ENCODE measurements around the gene POLR1H. TPM values are rescaled to one million over a fixed set of nuclear protein-coding genes. Genes with fewer than 3 reads are reported as not detected.

POLR1H gene
- total and polyA plus RNA-seq, 4 experiments from 2014 or later: 47.2 to 109 (median 57.9) TPM

DNA sequence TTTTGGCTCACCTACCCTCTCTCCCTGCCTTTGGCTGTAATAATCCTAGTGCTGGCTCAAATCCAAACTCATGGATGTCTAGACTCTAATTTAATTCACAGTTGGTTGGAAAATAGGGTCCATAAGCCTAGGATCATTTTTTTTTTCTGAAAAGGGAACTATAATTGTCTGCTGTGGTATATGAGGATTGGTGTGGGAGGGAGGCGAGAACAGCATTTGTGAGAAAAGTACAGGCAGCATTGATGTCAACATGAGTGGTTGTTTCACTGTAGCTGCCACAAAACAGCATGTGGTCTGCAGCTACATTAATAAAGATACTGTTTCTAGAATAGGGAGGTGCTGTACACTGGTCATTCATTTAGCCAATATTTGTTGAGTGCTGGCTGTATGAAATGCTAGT lies 18.6 kb upstream of the POLR1H start:
- intact Hi-C loops (cut with micrococcal nuclease): no loop called here
- no peaks in the 10 kb centered on the region for H3K27me3 Mint-ChIP-seq
- H3K36me3 Mint-ChIP-seq: peaks cover 9 to 10% of the 10 kb centered on the region in 2 donors
- no peaks in the 10 kb centered on the region for H3K36me3 ChIP-seq (ENCODE audit: insufficient read depth, low read length)
- H3K4me3 ChIP-seq (ENCODE audit: low read length in 2 of 2): no peak overlapping the region
- H3K9me3 ChIP-seq (ENCODE audit: control insufficient read depth in 1 of 2, low read length in 2 of 2): no peaks in the 10 kb centered on the region
- H3K4me1 Mint-ChIP-seq: peaks cover 3 to 8% (median 4%) of the 10 kb centered on the region in 4 donors
- no peak for DNase-seq
- H3K27me3 ChIP-seq (ENCODE audit: insufficient read depth, low read length): no peaks in the 10 kb centered on the region
- POLR2A ChIA-PET (ENCODE audit: partially characterized antibody): no interaction called here
- no peak overlapping the region for H3K27ac ChIP-seq (ENCODE audit: low read depth, low read length)
- no peaks in the 10 kb centered on the region for H3K4me1 ChIP-seq (ENCODE audit: insufficient read depth, low read length)
- CTCF ChIA-PET (ENCODE audit: partially characterized antibody): no interaction called here
- no peak overlapping the region for H3K4me3 Mint-ChIP-seq
- peak overlapping the region in 2 of 7 donors; percentile 23 to 61 for H3K27ac Mint-ChIP-seq
- no peaks in the 10 kb centered on the region for H3K9me3 Mint-ChIP-seq

DNA sequence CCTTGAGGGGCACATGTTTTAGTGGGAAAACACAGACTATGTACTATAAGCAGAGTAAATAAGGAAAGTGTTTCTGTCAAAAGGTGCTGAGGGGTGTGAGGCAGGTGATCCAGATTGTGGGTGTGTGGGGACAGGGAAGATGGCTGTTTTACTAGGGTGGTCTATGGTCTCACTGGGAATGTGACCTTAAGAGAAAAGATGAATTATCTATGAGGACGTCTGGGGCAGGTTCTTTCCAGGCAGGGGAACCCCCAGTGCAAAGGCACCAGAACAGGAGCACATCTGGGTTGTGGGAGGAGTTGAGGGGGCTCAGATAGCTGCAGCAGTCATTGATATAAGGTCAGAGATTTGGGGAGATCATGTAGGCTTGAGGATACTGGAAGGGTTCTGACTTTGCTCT lies 18.2 kb upstream of the POLR1H start:
- Mint-ChIP-seq H3K4me3 (no peak overlapping the region), H3K36me3 (peaks cover 9 to 10% of the 10 kb centered on the region in 2 donors), H3K9me3 (no peaks in the 10 kb centered on the region), H3K4me1 (peaks cover 4 to 9% (median 4%) of the 10 kb centered on the region in 4 donors), H3K27ac (peak overlapping the region in 2 of 7 donors; percentile 51 to 76), H3K27me3 (no peaks in the 10 kb centered on the region)
- Histone ChIP-seq H3K9me3 (ENCODE audit: control insufficient read depth in 1 of 2, low read length in 2 of 2) (no peaks in the 10 kb centered on the region), H3K27ac (ENCODE audit: low read depth, low read length) (no peak overlapping the region), H3K36me3 (ENCODE audit: insufficient read depth, low read length) (no peaks in the 10 kb centered on the region), H3K27me3 (ENCODE audit: insufficient read depth, low read length) (no peaks in the 10 kb centered on the region), H3K4me3 (ENCODE audit: low read length in 2 of 2) (no peak overlapping the region), H3K4me1 (ENCODE audit: insufficient read depth, low read length) (no peaks in the 10 kb centered on the region)
- no peak for DNase-seq
- intact Hi-C loops (cut with micrococcal nuclease): no loop called here
- ChIA-PET CTCF (ENCODE audit: partially characterized antibody) (no interaction called here), POLR2A (ENCODE audit: partially characterized antibody) (no interaction called here)

DNA sequence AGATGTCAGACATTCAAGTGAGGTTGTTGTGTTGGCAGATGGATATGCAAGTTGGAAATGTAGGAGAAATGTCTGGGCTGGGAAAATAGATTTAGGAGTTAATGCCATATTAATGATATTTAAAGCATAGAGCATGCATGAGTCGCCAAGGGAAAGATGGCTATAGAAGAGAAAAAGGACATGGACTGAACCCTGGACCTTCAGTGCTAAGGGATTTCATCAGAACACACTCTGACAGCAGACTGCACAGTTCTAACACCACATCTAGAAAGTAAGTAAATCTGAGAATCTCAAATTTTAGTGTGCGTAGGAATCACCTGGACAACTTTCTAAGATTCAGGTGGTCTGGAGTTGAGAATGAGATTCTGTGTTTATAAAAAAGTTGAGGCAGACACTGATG lies 17.3 kb upstream of the POLR1H start:
- CTCF ChIA-PET (ENCODE audit: partially characterized antibody): no interaction called here
- no peak overlapping the region for H3K27ac ChIP-seq (ENCODE audit: low read depth, low read length)
- H3K27me3 ChIP-seq (ENCODE audit: insufficient read depth, low read length): no peaks in the 10 kb centered on the region
- peaks cover 4 to 9% (median 4%) of the 10 kb centered on the region in 4 donors for H3K4me1 Mint-ChIP-seq
- POLR2A ChIA-PET (ENCODE audit: partially characterized antibody): no interaction called here
- no peak overlapping the region for H3K4me3 ChIP-seq (ENCODE audit: low read length in 2 of 2)
- no peaks in the 10 kb centered on the region for H3K4me1 ChIP-seq (ENCODE audit: insufficient read depth, low read length)
- H3K9me3 Mint-ChIP-seq: no peaks in the 10 kb centered on the region
- H3K9me3 ChIP-seq (ENCODE audit: control insufficient read depth in 1 of 2, low read length in 2 of 2): no peaks in the 10 kb centered on the region
- DNase-seq: no peak
- no peaks in the 10 kb centered on the region for H3K36me3 ChIP-seq (ENCODE audit: insufficient read depth, low read length)
- intact Hi-C loops (cut with micrococcal nuclease): no loop called here
- peaks cover 9 to 10% of the 10 kb centered on the region in 2 donors for H3K36me3 Mint-ChIP-seq
- H3K27me3 Mint-ChIP-seq: no peaks in the 10 kb centered on the region
- no peak overlapping the region for H3K27ac Mint-ChIP-seq
- no peak overlapping the region for H3K4me3 Mint-ChIP-seq

DNA sequence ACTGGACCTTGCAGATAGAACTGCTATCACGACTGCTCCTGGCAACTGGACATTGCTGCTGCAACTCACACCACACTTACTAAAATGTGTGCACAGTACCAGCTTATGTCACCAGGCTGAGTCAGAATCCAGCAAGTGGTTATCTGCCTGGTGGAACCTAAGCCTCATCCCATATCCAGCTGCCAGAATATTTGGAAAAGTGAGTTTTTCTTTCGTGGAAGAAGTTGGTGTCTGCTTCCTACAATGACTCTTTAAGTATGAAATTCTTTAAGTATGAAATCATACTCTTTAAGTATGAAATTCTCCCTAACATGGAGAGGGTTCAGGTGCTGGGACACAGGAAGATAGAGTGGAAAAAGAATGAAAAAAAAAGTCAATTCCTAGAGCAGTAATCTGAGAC lies 16.4 kb upstream of the POLR1H start:
- DNase-seq: no peak
- Mint-ChIP-seq H3K4me1 (peaks cover 4 to 9% (median 4%) of the 10 kb centered on the region in 4 donors), H3K36me3 (peaks cover 9 to 10% of the 10 kb centered on the region in 2 donors), H3K27me3 (no peaks in the 10 kb centered on the region), H3K9me3 (no peaks in the 10 kb centered on the region), H3K27ac (no peak overlapping the region), H3K4me3 (no peak overlapping the region)
- ChIA-PET POLR2A (ENCODE audit: partially characterized antibody) (no interaction called here), CTCF (ENCODE audit: partially characterized antibody) (no interaction called here)
- no peaks in the 10 kb centered on the region for H3K4me1 ChIP-seq (ENCODE audit: insufficient read depth, low read length)
- no peaks in the 10 kb centered on the region for H3K9me3 ChIP-seq (ENCODE audit: control insufficient read depth in 1 of 2, low read length in 2 of 2)
- intact Hi-C loops (cut with micrococcal nuclease): no loop called here
- H3K4me3 ChIP-seq (ENCODE audit: low read length in 2 of 2): no peak overlapping the region
- no peaks in the 10 kb centered on the region for H3K36me3 ChIP-seq (ENCODE audit: insufficient read depth, low read length)
- H3K27me3 ChIP-seq (ENCODE audit: insufficient read depth, low read length): no peaks in the 10 kb centered on the region
- no peak overlapping the region for H3K27ac ChIP-seq (ENCODE audit: low read depth, low read length)

DNA sequence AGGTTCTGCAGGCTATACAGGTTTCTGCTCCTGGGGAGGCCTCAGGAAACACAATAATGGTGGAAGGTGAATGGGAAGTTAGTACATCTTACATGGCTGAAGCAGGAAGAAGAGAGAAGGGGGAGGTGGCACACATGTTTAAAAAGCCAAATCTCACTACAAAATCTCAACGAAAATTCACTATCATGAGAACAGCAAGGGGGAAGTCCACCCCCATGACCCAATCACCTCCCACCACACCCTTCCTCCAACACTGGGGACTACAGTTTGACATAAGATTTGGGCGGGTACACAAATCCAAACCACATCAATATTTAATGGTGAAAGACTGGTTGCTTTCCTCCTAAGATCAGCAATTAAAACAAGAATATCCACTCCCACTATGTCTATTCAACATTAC lies 13.8 kb upstream of the POLR1H start:
- Histone ChIP-seq H3K9me3 (ENCODE audit: control insufficient read depth in 1 of 2, low read length in 2 of 2) (no peaks in the 10 kb centered on the region), H3K27ac (ENCODE audit: low read depth, low read length) (no peak overlapping the region), H3K27me3 (ENCODE audit: insufficient read depth, low read length) (no peaks in the 10 kb centered on the region), H3K4me3 (ENCODE audit: low read length in 2 of 2) (no peak overlapping the region), H3K4me1 (ENCODE audit: insufficient read depth, low read length) (no peaks in the 10 kb centered on the region), H3K36me3 (ENCODE audit: insufficient read depth, low read length) (no peaks in the 10 kb centered on the region)
- DNase-seq: no peak
- Mint-ChIP-seq H3K4me3 (no peak overlapping the region), H3K9me3 (no peaks in the 10 kb centered on the region), H3K4me1 (peaks cover 4 to 9% (median 4%) of the 10 kb centered on the region in 4 donors), H3K27ac (peak overlapping the region in 1 of 7 donors; percentile 6), H3K27me3 (no peaks in the 10 kb centered on the region), H3K36me3 (peaks cover 15 to 19% of the 10 kb centered on the region in 2 donors)
- CTCF ChIA-PET (ENCODE audit: partially characterized antibody): no interaction called here
- intact Hi-C loops (cut with micrococcal nuclease): no loop called here
- POLR2A ChIA-PET (ENCODE audit: partially characterized antibody): interaction anchor here (0.6 kb wide), 1 partner anchor 1690 kb away, joined by 3 read pairs; no protein-coding TSS in a partner anchor

DNA sequence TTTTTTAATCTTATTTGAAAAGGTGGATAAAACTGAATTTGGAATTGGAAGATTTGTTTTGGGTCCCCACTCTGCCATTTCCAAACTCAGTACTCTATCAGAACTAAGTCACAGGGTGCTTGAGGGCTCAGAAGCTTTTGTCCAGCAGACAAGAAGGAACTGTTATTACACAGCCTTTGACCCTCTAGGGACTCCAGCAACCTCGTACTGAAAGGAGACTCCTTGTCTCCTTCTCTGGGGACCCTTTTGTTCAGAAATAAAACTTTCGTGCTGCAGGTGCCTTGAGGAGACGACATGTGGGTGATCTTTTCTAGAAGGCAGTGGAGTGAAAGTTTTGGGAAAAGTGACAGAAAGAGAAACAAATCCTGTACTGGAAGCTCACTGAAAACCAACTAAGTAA lies 7.4 kb upstream of the POLR1H start:
- Histone ChIP-seq H3K4me1 (ENCODE audit: insufficient read depth, low read length) (no peaks in the 10 kb centered on the region), H3K4me3 (ENCODE audit: low read length in 2 of 2) (no peak overlapping the region), H3K27ac (ENCODE audit: low read depth, low read length) (no peak overlapping the region), H3K36me3 (ENCODE audit: insufficient read depth, low read length) (peaks cover 16% of the 10 kb centered on the region), H3K9me3 (ENCODE audit: control insufficient read depth in 1 of 2, low read length in 2 of 2) (no peaks in the 10 kb centered on the region), H3K27me3 (ENCODE audit: insufficient read depth, low read length) (no peaks in the 10 kb centered on the region)
- no peak overlapping the region for H3K4me3 Mint-ChIP-seq
- CTCF ChIA-PET (ENCODE audit: partially characterized antibody): interaction anchor here (1.2 kb wide), 1 partner anchor 50 kb away, joined by 3 read pairs; no protein-coding TSS in a partner anchor
- peaks cover 34 to 42% of the 10 kb centered on the region in 2 donors for H3K36me3 Mint-ChIP-seq
- no peak overlapping the region for H3K27ac Mint-ChIP-seq
- POLR2A ChIA-PET (ENCODE audit: partially characterized antibody): no interaction called here
- no peaks in the 10 kb centered on the region for H3K27me3 Mint-ChIP-seq
- no peak for DNase-seq
- H3K9me3 Mint-ChIP-seq: no peaks in the 10 kb centered on the region
- peaks cover 0 to 1% (median 0%) of the 10 kb centered on the region in 4 donors for H3K4me1 Mint-ChIP-seq
- intact Hi-C loops (cut with micrococcal nuclease): no loop called here

DNA sequence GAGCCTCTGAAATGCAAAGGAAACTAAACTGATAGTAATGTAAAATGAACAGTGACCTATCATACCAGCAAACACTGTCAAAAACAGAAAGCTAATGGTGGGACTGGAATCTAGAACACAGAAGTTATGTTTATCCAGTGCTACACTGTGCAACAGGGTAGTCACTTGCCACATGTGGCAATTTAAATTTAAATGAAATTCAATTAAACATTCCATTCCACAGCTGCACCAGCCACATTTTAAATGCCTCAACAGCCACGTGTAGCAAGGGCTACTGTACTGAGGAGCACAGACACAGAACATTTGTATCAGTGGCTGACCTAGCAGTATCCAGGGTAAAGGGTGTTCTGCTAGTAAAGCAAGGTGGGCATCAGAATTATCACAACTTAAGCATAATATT lies 5.6 kb upstream of the POLR1H start:
- no peak for DNase-seq
- CTCF ChIA-PET (ENCODE audit: partially characterized antibody): no interaction called here
- Mint-ChIP-seq H3K27me3 (no peaks in the 10 kb centered on the region), H3K36me3 (peaks cover 36 to 41% of the 10 kb centered on the region in 2 donors), H3K27ac (no peak overlapping the region), H3K4me3 (no peak overlapping the region), H3K9me3 (no peaks in the 10 kb centered on the region), H3K4me1 (peaks cover 1 to 11% (median 5%) of the 10 kb centered on the region in 4 donors)
- Histone ChIP-seq H3K9me3 (ENCODE audit: control insufficient read depth in 1 of 2, low read length in 2 of 2) (no peaks in the 10 kb centered on the region), H3K4me1 (ENCODE audit: insufficient read depth, low read length) (peaks cover 11% of the 10 kb centered on the region), H3K4me3 (ENCODE audit: low read length in 2 of 2) (no peak overlapping the region), H3K27ac (ENCODE audit: low read depth, low read length) (no peak overlapping the region), H3K36me3 (ENCODE audit: insufficient read depth, low read length) (peaks cover 16% of the 10 kb centered on the region), H3K27me3 (ENCODE audit: insufficient read depth, low read length) (no peaks in the 10 kb centered on the region)
- intact Hi-C loops (cut with micrococcal nuclease): no loop called here
- POLR2A ChIA-PET (ENCODE audit: partially characterized antibody): interaction anchor here (0.6 kb wide), 1 partner anchor 15 kb away, joined by 3 read pairs; no protein-coding TSS in a partner anchor

All from CD4-positive, alpha-beta memory T cell (primary cell).